GM12878 (cell line): Measurements from ENCODE around the gene SPP2. TPM values are rescaled to one million over a fixed set of nuclear protein-coding genes. Genes with fewer than 3 reads are reported as not detected.

Experiments used
- ATAC-seq: fragments of 200-7000 bp; cut with Tn5 transposase; 3 replicates; pipeline ENCODE4 v1.9.1; 2020; ENCODE audit warnings: mild to moderate bottlenecking, moderate library complexity
- BruUV-seq: library from RNA; stranded (reverse); fragments of 400-500 nt; replicated peaks from 2 replicates; lab custom pipeline; 2021; lab: Mats Ljungman, UMichigan
- CTCF ChIA-PET: fragments of 300-600 bp; sonication (Branson Sonifier 250); formaldehyde crosslinking; extraction: SDS; loops from one replicate; lab custom pipeline; 2021; ENCODE audit warnings: inconsistent platforms; lab: Yijun Ruan, JAX
- POLR2A ChIA-PET: fragments of 350-600 bp; formaldehyde crosslinking; extraction: SDS; loops from one replicate; lab custom pipeline; 2021; ENCODE audit warnings: inconsistent platforms; lab: Charles Lee
- RAD21 ChIA-PET: fragments of 300-600 bp; sonication (Branson Sonifier 250); formaldehyde crosslinking; loops from one replicate; lab custom pipeline; 2023; ENCODE audit warnings: antibody characterized with exemption; ENCODE audit not compliant: unreplicated experiment; lab: Charles Lee
- SMC1A ChIA-PET: fragments of 300-600 bp; sonication (Branson Sonifier 250); formaldehyde crosslinking; loops from one replicate; lab custom pipeline; 2023; ENCODE audit not compliant: unreplicated experiment, uncharacterized antibody; lab: Charles Lee
- DNase-seq: peaks from one replicate; pipeline ENCODE4 v3.0.0-alpha.2; 2011; ENCODE audit warnings: low read depth, low spot score
- FAIRE-seq: peaks from 3 replicates; lab custom pipeline; 2011; peaks lifted over from hg19 to GRCh38; lab: Jason Lieb, UNC
- H2AFZ ChIP-seq: 2 replicates; pipeline ENCODE4 v1.6.0; 2011; ENCODE audit warnings: low read depth, low read length, control low read depth; ENCODE audit not compliant: control insufficient read depth
- H3K27ac ChIP-seq: 2 replicates; pipeline ENCODE4 v1.5.1; 2011; ENCODE audit warnings: control low read depth; ENCODE audit not compliant: control insufficient read depth, insufficient read depth
- H3K27me3 ChIP-seq, 2 experiments: replicated peaks in 1 of 2; 2 replicates each; pipeline versions ENCODE4 v1.6.0 to v1.6.1; 2011; ENCODE audit warnings: low read length in 1 of 2; ENCODE audit not compliant: control insufficient read depth in 2 of 2, insufficient read depth in 2 of 2
- H3K36me3 ChIP-seq, 2 experiments: 2 replicates each; pipeline ENCODE4 v1.5.1; 2011; ENCODE audit warnings: low read length in 1 of 2; ENCODE audit not compliant: control insufficient read depth in 2 of 2, insufficient read depth in 2 of 2
- H3K4me1 ChIP-seq: 2 replicates; pipeline ENCODE4 v1.6.1; 2011; ENCODE audit warnings: mild to moderate bottlenecking, low read length, moderate library complexity, mixed read lengths; ENCODE audit not compliant: control insufficient read depth, insufficient read depth
- H3K4me2 ChIP-seq: 2 replicates; pipeline ENCODE4 v1.6.0; 2011; ENCODE audit warnings: control low read depth; ENCODE audit not compliant: control insufficient read depth, insufficient read depth
- H3K4me3 ChIP-seq: fragments of 200-600 bp; sonication (generic); 2 replicates; pipeline ENCODE4 v1.5.1; 2016
- H3K79me2 ChIP-seq: 2 replicates; pipeline ENCODE4 v1.6.0; 2011; ENCODE audit warnings: low read length; ENCODE audit not compliant: control insufficient read depth, insufficient read depth
- H3K9ac ChIP-seq: 2 replicates; pipeline ENCODE4 v1.8.0; 2011; ENCODE audit warnings: low read length, control low read depth, mixed read lengths; ENCODE audit not compliant: control insufficient read depth, insufficient read depth
- H3K9me3 ChIP-seq: replicated peaks from 3 replicates; pipeline ENCODE4 v1.5.1; 2011; ENCODE audit warnings: mild to moderate bottlenecking, low read length; ENCODE audit not compliant: control insufficient read depth, insufficient read depth
- H4K20me1 ChIP-seq: 2 replicates; pipeline ENCODE4 v1.6.0; 2011; ENCODE audit not compliant: control insufficient read depth, insufficient read depth
- GATAD2B ChIP-seq: fragments of 450-650 bp; conservative IDR thresholded peaks from 2 replicates; pipeline ENCODE4 v1.6.1; 2017; ENCODE audit warnings: low read depth, mild to moderate bottlenecking, moderate library complexity
- NFIC ChIP-seq: IDR thresholded peaks from 2 replicates; pipeline ENCODE4 v1.6.1; 2012; ENCODE audit warnings: low read depth, mild to moderate bottlenecking, inconsistent platforms, low read length, moderate library complexity
- NFXL1 ChIP-seq: fragments of 450-650 bp; IDR thresholded peaks from 2 replicates; pipeline ENCODE4 v1.6.1; 2017; ENCODE audit warnings: antibody characterized with exemption, mild to moderate bottlenecking, borderline replicate concordance
- PAX5 ChIP-seq: IDR thresholded peaks from 2 replicates; pipeline ENCODE4 v1.6.1; 2011; ENCODE audit warnings: low read depth, low read length, borderline replicate concordance
- REST ChIP-seq: IDR thresholded peaks from 2 replicates; pipeline ENCODE4 v1.6.1; 2012; ENCODE audit warnings: mild to moderate bottlenecking, low read depth, low read length
- RUNX3 ChIP-seq: IDR thresholded peaks from 2 replicates; pipeline ENCODE4 v1.6.1; 2012; ENCODE audit warnings: low read length, inconsistent platforms
- SMC3 ChIP-seq: IDR thresholded peaks from 2 replicates; pipeline ENCODE4 v1.6.1; 2011; ENCODE audit warnings: low read length, improper control_type of control experiment, borderline replicate concordance
- SP1 ChIP-seq: IDR thresholded peaks from one replicate; pipeline ENCODE4 v1.6.1; 2011; ENCODE audit warnings: low read depth, low read length
- SUPT20H ChIP-seq: IDR thresholded peaks from 2 replicates; pipeline ENCODE4 v1.6.1; 2011; ENCODE audit warnings: low read depth, mild to moderate bottlenecking, low read length, moderate library complexity, borderline replicate concordance; ENCODE audit not compliant: control insufficient read depth
- TARDBP ChIP-seq: IDR thresholded peaks from 2 replicates; pipeline ENCODE4 v1.6.1; 2016; ENCODE audit warnings: borderline replicate concordance
- TCF12 ChIP-seq: IDR thresholded peaks from 2 replicates; pipeline ENCODE4 v1.6.1; 2011; ENCODE audit warnings: low read depth, mild to moderate bottlenecking, low read length
- USF1 ChIP-seq: IDR thresholded peaks from 2 replicates; pipeline ENCODE4 v1.6.1; 2011; ENCODE audit warnings: borderline replicate concordance, low read depth, mild to moderate bottlenecking, moderate library complexity, mixed read lengths, low read length; ENCODE audit not compliant: insufficient read depth; ENCODE audit errors: extremely low read length
- YBX1 ChIP-seq: fragments of 450-650 bp; IDR thresholded peaks from 2 replicates; pipeline ENCODE4 v1.6.1; 2016; ENCODE audit warnings: antibody characterized with exemption
- YY1 ChIP-seq: IDR thresholded peaks from 2 replicates; pipeline ENCODE4 v1.6.1; 2011; ENCODE audit warnings: low read depth, mild to moderate bottlenecking, low read length
- WGBS: methylation state at CpG from one replicate; pipeline ENCODE4 v1.1.6; 2016; ENCODE audit warnings: low lambda C conversion rate; ENCODE audit not compliant: insufficient replicate concordance, insufficient coverage; ENCODE audit errors: missing lambda C conversion rate; 5-methylcytosine and 5-hydroxymethylcytosine counted together
- in situ Hi-C: fragments of 300-500 bp; cut with MboI; formaldehyde crosslinking; loops from 9 replicates; pipeline ENCODE4 v1.14.3; 2018; ENCODE audit warnings: mixed read lengths
- intact Hi-C: fragments of 100-400 bp; cut with micrococcal nuclease; formaldehyde crosslinking; loops from one replicate; pipeline ENCODE4 v1.14.2; 2022; ENCODE audit not compliant: unreplicated experiment
- polyA plus RNA-seq, 11 experiments: library from polyadenylated mRNA; depleted of rRNA in 4 of 11; unstranded in 6 of 11; stranded (reverse) in 5 of 11; fragments of >200 nt; fragmentation: Nextera tagmentation in 4 of 11; fragmentation: Illumina TruSeq in 1 of 11; extraction: Ambion mirVana in 4 of 11; extraction: Trizol in 1 of 11; gene quantifications; 1 replicate in 1 of 11; 2 replicates in 10 of 11; pipeline versions ENCODE4 v1.2.1 to v1.2.3, GENCODE V29; 2011 to 2016; ENCODE audit warnings: inconsistent platforms in 2 of 11, missing spikeins in 2 of 11, low read depth in 1 of 11
- total RNA-seq, 4 experiments: library from RNA; depleted of rRNA in 3 of 4; stranded (reverse); fragments of >200 nt in 3 of 4; fragmentation: Illumina TruSeq in 1 of 4; extraction: Trizol in 1 of 4; gene quantifications; 2 replicates each; pipeline versions ENCODE4 v1.2.1 to v1.2.3, GENCODE V29; 2013 to 2021

SPP2 gene
- total and polyA plus RNA-seq, 10 of the 15 experiments (the other 5 are each of a cell fraction or from before 2014, with no cell fraction given) = not detected

GRCh38 chr2:234091432-234091879, 41.0 kb downstream of the SPP2 start:
- no peak overlapping the region for H3K4me2 ChIP-seq
- H3K4me1 ChIP-seq = no peaks in the 10 kb centered on the region
- ChIA-PET POLR2A (no interaction called here), CTCF (no interaction called here), SMC1A (no interaction called here), RAD21 (no interaction called here)
- whole genome bisulfite sequencing = 27% methylated on average over 5 of the region's 5 CpGs
- H3K4me3 ChIP-seq = no peak overlapping the region
- H3K9me3 ChIP-seq = no peaks in the 10 kb centered on the region
- no peaks in the 10 kb centered on the region for H3K36me3 ChIP-seq
- no peaks in the 10 kb centered on the region for H3K27me3 ChIP-seq
- FAIRE-seq (no peak), DNase-seq (no peak), ATAC-seq (no peak)
- no peak overlapping the region for H3K27ac ChIP-seq
- H2AFZ ChIP-seq = no peak overlapping the region
- TF ChIP-seq YBX1 (no peak), SMC3 (no peak), NFXL1 (no peak), PAX5 (no peak), RUNX3 (no peak)
- no peaks in the 10 kb centered on the region for H3K79me2 ChIP-seq
- BruUV-seq = no TSS peak
- in situ Hi-C loops = no loop called here
- intact Hi-C loops = no loop called here
- H3K9ac ChIP-seq = no peak overlapping the region
- no peaks in the 10 kb centered on the region for H4K20me1 ChIP-seq

- Histone ChIP-seq H3K79me2 (no peaks in the 10 kb centered on the region), H4K20me1 (no peaks in the 10 kb centered on the region), H3K27ac (no peak overlapping the region), H3K9me3 (no peaks in the 10 kb centered on the region), H2AFZ (no peak overlapping the region), H3K9ac (no peak overlapping the region), H3K27me3 (no peaks in the 10 kb centered on the region), H3K4me1 (no peaks in the 10 kb centered on the region), H3K4me2 (no peak overlapping the region), H3K4me3 (no peak overlapping the region), H3K36me3 (no peaks in the 10 kb centered on the region)
- WGBS = 13% methylated on average over 7 of the region's 7 CpGs
- no peak for TF ChIP-seq REST
- TF ChIP-seq TCF12 = no peak
- no peak for TF ChIP-seq SP1
- no peak for TF ChIP-seq YY1
- no peak for TF ChIP-seq TARDBP
- no peak for TF ChIP-seq USF1
- no peak for TF ChIP-seq GATAD2B
- no peak for TF ChIP-seq NFIC
- TF ChIP-seq SUPT20H = no peak
- SMC1A ChIA-PET = no interaction called here
- DNase-seq = no peak
- FAIRE-seq = no peak
- ATAC-seq = no peak
- POLR2A ChIA-PET = no interaction called here
- CTCF ChIA-PET = no interaction called here
- in situ Hi-C loops = no loop called here
- intact Hi-C loops = no loop called here
- BruUV-seq = no TSS peak
- RAD21 ChIA-PET = no interaction called here
These were observed 41.4 kb downstream of the SPP2 start for GRCh38 chr2:234091883-234092282.
